ENCODE data around the gene SLC49A3. TPM values are rescaled to one million over a fixed set of nuclear protein-coding genes. Genes with fewer than 3 reads are reported as not detected.

The SLC49A3 gene
- total and polyA plus RNA-seq, 2 of the 8 experiments (the other 6 are each of a cell fraction or from before 2014, with no cell fraction given), result 5.0 to 8.8 TPM

DNA sequence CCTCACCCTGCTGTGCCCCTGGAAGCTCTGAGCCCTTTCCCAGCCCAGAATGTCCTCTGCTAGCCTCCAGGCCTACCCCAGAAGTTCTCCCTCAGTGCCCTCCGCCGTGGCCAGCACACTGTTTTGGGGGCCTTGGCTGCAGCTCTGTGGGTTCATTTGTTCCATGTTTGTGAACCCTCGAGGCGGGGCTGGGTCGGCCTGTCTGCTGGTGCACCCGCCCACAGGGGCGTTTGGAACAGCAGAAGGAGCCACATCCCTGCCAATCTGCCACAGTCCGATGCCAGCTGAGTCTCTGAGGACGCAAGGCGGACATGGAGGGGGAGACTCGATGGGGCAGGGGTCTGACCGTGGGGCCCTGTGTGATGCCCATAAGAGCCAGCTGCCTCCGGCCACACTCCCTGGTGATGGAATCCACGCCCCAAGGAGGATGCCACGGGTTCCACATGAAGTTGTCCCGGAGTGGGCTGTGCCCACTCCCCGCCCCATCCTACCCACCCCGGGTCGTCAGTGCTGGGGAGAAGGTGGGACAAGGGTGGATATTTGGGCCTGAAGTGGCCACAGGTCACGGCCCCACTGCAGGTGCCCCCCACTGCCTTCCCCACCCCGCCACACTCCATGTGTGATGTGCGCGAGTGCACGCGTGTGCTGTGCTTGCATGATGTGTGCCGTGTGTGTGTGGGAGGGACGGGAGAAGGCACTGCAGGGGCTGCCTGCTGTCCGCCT lies 22.0 kb downstream of the SLC49A3 start (continued):
- TF ChIP-seq, protein P1, sequence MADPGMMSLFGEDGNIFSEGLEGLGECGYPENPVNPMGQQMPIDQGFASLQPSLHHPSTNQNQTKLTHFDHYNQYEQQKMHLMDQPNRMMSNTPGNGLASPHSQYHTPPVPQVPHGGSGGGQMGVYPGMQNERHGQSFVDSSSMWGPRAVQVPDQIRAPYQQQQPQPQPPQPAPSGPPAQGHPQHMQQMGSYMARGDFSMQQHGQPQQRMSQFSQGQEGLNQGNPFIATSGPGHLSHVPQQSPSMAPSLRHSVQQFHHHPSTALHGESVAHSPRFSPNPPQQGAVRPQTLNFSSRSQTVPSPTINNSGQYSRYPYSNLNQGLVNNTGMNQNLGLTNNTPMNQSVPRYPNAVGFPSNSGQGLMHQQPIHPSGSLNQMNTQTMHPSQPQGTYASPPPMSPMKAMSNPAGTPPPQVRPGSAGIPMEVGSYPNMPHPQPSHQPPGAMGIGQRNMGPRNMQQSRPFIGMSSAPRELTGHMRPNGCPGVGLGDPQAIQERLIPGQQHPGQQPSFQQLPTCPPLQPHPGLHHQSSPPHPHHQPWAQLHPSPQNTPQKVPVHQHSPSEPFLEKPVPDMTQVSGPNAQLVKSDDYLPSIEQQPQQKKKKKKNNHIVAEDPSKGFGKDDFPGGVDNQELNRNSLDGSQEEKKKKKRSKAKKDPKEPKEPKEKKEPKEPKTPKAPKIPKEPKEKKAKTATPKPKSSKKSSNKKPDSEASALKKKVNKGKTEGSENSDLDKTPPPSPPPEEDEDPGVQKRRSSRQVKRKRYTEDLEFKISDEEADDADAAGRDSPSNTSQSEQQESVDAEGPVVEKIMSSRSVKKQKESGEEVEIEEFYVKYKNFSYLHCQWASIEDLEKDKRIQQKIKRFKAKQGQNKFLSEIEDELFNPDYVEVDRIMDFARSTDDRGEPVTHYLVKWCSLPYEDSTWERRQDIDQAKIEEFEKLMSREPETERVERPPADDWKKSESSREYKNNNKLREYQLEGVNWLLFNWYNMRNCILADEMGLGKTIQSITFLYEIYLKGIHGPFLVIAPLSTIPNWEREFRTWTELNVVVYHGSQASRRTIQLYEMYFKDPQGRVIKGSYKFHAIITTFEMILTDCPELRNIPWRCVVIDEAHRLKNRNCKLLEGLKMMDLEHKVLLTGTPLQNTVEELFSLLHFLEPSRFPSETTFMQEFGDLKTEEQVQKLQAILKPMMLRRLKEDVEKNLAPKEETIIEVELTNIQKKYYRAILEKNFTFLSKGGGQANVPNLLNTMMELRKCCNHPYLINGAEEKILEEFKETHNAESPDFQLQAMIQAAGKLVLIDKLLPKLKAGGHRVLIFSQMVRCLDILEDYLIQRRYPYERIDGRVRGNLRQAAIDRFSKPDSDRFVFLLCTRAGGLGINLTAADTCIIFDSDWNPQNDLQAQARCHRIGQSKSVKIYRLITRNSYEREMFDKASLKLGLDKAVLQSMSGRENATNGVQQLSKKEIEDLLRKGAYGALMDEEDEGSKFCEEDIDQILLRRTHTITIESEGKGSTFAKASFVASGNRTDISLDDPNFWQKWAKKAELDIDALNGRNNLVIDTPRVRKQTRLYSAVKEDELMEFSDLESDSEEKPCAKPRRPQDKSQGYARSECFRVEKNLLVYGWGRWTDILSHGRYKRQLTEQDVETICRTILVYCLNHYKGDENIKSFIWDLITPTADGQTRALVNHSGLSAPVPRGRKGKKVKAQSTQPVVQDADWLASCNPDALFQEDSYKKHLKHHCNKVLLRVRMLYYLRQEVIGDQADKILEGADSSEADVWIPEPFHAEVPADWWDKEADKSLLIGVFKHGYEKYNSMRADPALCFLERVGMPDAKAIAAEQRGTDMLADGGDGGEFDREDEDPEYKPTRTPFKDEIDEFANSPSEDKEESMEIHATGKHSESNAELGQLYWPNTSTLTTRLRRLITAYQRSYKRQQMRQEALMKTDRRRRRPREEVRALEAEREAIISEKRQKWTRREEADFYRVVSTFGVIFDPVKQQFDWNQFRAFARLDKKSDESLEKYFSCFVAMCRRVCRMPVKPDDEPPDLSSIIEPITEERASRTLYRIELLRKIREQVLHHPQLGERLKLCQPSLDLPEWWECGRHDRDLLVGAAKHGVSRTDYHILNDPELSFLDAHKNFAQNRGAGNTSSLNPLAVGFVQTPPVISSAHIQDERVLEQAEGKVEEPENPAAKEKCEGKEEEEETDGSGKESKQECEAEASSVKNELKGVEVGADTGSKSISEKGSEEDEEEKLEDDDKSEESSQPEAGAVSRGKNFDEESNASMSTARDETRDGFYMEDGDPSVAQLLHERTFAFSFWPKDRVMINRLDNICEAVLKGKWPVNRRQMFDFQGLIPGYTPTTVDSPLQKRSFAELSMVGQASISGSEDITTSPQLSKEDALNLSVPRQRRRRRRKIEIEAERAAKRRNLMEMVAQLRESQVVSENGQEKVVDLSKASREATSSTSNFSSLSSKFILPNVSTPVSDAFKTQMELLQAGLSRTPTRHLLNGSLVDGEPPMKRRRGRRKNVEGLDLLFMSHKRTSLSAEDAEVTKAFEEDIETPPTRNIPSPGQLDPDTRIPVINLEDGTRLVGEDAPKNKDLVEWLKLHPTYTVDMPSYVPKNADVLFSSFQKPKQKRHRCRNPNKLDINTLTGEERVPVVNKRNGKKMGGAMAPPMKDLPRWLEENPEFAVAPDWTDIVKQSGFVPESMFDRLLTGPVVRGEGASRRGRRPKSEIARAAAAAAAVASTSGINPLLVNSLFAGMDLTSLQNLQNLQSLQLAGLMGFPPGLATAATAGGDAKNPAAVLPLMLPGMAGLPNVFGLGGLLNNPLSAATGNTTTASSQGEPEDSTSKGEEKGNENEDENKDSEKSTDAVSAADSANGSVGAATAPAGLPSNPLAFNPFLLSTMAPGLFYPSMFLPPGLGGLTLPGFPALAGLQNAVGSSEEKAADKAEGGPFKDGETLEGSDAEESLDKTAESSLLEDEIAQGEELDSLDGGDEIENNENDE (IDR thresholded peaks at IDR 0.05; ENCODE audit: insufficient replicate concordance, low read length), result no peak
- TF ChIP-seq, protein P2, sequence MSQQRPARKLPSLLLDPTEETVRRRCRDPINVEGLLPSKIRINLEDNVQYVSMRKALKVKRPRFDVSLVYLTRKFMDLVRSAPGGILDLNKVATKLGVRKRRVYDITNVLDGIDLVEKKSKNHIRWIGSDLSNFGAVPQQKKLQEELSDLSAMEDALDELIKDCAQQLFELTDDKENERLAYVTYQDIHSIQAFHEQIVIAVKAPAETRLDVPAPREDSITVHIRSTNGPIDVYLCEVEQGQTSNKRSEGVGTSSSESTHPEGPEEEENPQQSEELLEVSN (IDR thresholded peaks at IDR 0.05), result no peak
- TF ChIP-seq CEBPB (IDR thresholded peaks at IDR 0.05; ENCODE audit: low read depth, low read length) (no peak), ZNF274 (IDR thresholded peaks at IDR 0.05; ENCODE audit: borderline replicate concordance, extremely low read depth, low read length) (no peak), TEAD4 (IDR thresholded peaks at IDR 0.05; ENCODE audit: low read depth, low read length) (no peak), BACH1 (IDR thresholded peaks at IDR 0.05; ENCODE audit: low read length) (no peak)
- TF ChIP-seq, protein P3, sequence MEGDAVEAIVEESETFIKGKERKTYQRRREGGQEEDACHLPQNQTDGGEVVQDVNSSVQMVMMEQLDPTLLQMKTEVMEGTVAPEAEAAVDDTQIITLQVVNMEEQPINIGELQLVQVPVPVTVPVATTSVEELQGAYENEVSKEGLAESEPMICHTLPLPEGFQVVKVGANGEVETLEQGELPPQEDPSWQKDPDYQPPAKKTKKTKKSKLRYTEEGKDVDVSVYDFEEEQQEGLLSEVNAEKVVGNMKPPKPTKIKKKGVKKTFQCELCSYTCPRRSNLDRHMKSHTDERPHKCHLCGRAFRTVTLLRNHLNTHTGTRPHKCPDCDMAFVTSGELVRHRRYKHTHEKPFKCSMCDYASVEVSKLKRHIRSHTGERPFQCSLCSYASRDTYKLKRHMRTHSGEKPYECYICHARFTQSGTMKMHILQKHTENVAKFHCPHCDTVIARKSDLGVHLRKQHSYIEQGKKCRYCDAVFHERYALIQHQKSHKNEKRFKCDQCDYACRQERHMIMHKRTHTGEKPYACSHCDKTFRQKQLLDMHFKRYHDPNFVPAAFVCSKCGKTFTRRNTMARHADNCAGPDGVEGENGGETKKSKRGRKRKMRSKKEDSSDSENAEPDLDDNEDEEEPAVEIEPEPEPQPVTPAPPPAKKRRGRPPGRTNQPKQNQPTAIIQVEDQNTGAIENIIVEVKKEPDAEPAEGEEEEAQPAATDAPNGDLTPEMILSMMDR (IDR thresholded peaks at IDR 0.05; ENCODE audit: control extremely low read depth in 1 of 3, insufficient read depth in 1 of 3, low read depth in 1 of 3, low read length in 3 of 3), result no peak

Measured in H1 (cell line).